HepG2 (cell line): ENCODE measurements around the gene DSG2. TPM values are rescaled to one million over a fixed set of nuclear protein-coding genes. Genes with fewer than 3 reads are reported as not detected.

Experiments
- ATAC-seq: fragments of 200-7000 bp; cut with Tn5 transposase; 3 replicates; pipeline ENCODE4 v1.9.1; 2020; ENCODE audit warnings: mild to moderate bottlenecking, moderate library complexity
- BruUV-seq: library from RNA; stranded (reverse); fragments of 400-500 nt; replicated peaks from 2 replicates; lab custom pipeline; 2021; lab: Mats Ljungman, UMichigan
- CTCF ChIA-PET: fragments of 300-600 bp; formaldehyde crosslinking; extraction: SDS; loops from one replicate; lab custom pipeline; 2021; ENCODE audit warnings: low total read pairs, inconsistent platforms, low intra/inter-chr PET ratio; lab: Yijun Ruan, JAX
- POLR2A ChIA-PET: fragments of 350-600 bp; sonication (Branson Sonifier 250); formaldehyde crosslinking; loops from one replicate; lab custom pipeline; 2020; ENCODE audit warnings: antibody characterized with exemption, inconsistent platforms; lab: Yijun Ruan, JAX
- DNase-seq: peaks from one replicate; pipeline ENCODE4 v3.0.0-alpha.2; 2015; ENCODE audit warnings: low spot score
- FAIRE-seq: peaks from 3 replicates; lab custom pipeline; 2011; peaks lifted over from hg19 to GRCh38; lab: Jason Lieb, UNC
- H2AFZ ChIP-seq: one replicate; pipeline ENCODE4 v1.6.1; 2011; ENCODE audit warnings: low read length, inconsistent platforms
- H3K27ac ChIP-seq: fragments of 300-600 bp; 3 replicates; pipeline ENCODE4 v1.8.0; 2011; ENCODE audit warnings: mixed run types, mild to moderate bottlenecking, mixed read lengths, low read length, inconsistent platforms; ENCODE audit not compliant: insufficient read depth; ENCODE audit errors: extremely low read length
- H3K27me3 ChIP-seq, 2 experiments: fragments of 200-600 bp in 1 of 2; 2 replicates in 1 of 2; 3 replicates in 1 of 2; pipeline versions ENCODE4 v1.6.0 to v1.8.0; 2011; ENCODE audit warnings: low read length in 2 of 2, mild to moderate bottlenecking in 2 of 2, moderate library complexity in 2 of 2, inconsistent platforms in 1 of 2; ENCODE audit not compliant: insufficient read depth in 2 of 2, control insufficient read depth in 1 of 2
- H3K36me3 ChIP-seq, 2 experiments: fragments of 200-600 bp in 1 of 2; replicated peaks in 1 of 2; 2 replicates in 1 of 2; 3 replicates in 1 of 2; pipeline versions ENCODE4 v1.5.1 to v1.8.0; 2011; ENCODE audit warnings: low read length in 2 of 2, inconsistent platforms in 1 of 2; ENCODE audit not compliant: insufficient read depth in 2 of 2, control insufficient read depth in 1 of 2
- H3K4me1 ChIP-seq: 2 replicates; pipeline ENCODE4 v1.5.1; 2012; ENCODE audit warnings: low read length, inconsistent platforms; ENCODE audit not compliant: insufficient read depth
- H3K4me2 ChIP-seq: 2 replicates; pipeline ENCODE4 v1.6.0; 2011; ENCODE audit warnings: low read depth, low read length, inconsistent platforms
- H3K4me3 ChIP-seq, 3 experiments: fragments of 200-600 bp in 1 of 3; sonication (generic), shearing (Covaris generic) in 1 of 3; replicated peaks in 1 of 3; 2 replicates each; pipeline ENCODE4 v1.5.1; 2011 to 2016; ENCODE audit warnings: low read length in 3 of 3, inconsistent platforms in 2 of 3, low read depth in 2 of 3, mild to moderate bottlenecking in 2 of 3, control low read depth in 1 of 3, mixed read lengths in 1 of 3; ENCODE audit not compliant: insufficient read depth in 1 of 3
- H3K79me2 ChIP-seq: one replicate; pipeline ENCODE4 v1.6.1; 2011; ENCODE audit warnings: low read length, inconsistent platforms; ENCODE audit not compliant: insufficient read depth
- H3K9ac ChIP-seq: 2 replicates; pipeline ENCODE4 v1.6.0; 2011; ENCODE audit warnings: mild to moderate bottlenecking, low read depth, low read length, inconsistent platforms; ENCODE audit not compliant: insufficient read depth
- H3K9me3 ChIP-seq: 2 replicates; pipeline ENCODE4 v1.5.1; 2012; ENCODE audit warnings: mild to moderate bottlenecking, low read length
- H4K20me1 ChIP-seq: 2 replicates; pipeline ENCODE4 v1.6.0; 2011; ENCODE audit warnings: inconsistent platforms, mild to moderate bottlenecking, low read length, moderate library complexity; ENCODE audit not compliant: insufficient read depth
- ARID2 ChIP-seq: sonication (generic); formaldehyde crosslinking; IDR thresholded peaks from 2 replicates; pipeline ENCODE4 v1.8.1; 2022; ENCODE audit warnings: mild to moderate bottlenecking, missing genetic modification reagents, borderline replicate concordance
- ARNT ChIP-seq: fragments of 450-650 bp; IDR thresholded peaks from 2 replicates; pipeline ENCODE4 v1.6.1; 2017
- HMG20A ChIP-seq: IDR thresholded peaks from 2 replicates; pipeline ENCODE4 v1.6.1; 2016; ENCODE audit warnings: borderline replicate concordance
- MEIS1 ChIP-seq: sonication (generic); formaldehyde crosslinking; IDR thresholded peaks from 2 replicates; pipeline ENCODE4 v1.9.0; 2021; ENCODE audit warnings: mild to moderate bottlenecking, missing genetic modification reagents, moderate library complexity, borderline replicate concordance
- RFX5 ChIP-seq: IDR thresholded peaks from 2 replicates; pipeline ENCODE4 v1.6.1; 2011; ENCODE audit warnings: low read depth, low read length, improper control_type of control experiment
- SKI ChIP-seq: fragments of 450-650 bp; IDR thresholded peaks from one replicate; pipeline ENCODE4 v1.6.1; 2018; ENCODE audit warnings: mild to moderate bottlenecking; ENCODE audit not compliant: partially characterized antibody
- ZBTB7B ChIP-seq: sonication (generic); formaldehyde crosslinking; IDR thresholded peaks from 2 replicates; pipeline ENCODE4 v1.4.0; 2020; ENCODE audit warnings: missing genetic modification reagents
- ZNF124 ChIP-seq: sonication (generic); formaldehyde crosslinking; IDR thresholded peaks from 2 replicates; pipeline ENCODE4 v1.4.0; 2020; ENCODE audit warnings: missing genetic modification reagents
- ZNF136 ChIP-seq: sonication (generic); formaldehyde crosslinking; IDR thresholded peaks from 2 replicates; pipeline ENCODE4 v1.8.1; 2022; ENCODE audit warnings: low read depth, mild to moderate bottlenecking, moderate library complexity, missing genetic modification reagents
- ZNF251 ChIP-seq: sonication (generic); formaldehyde crosslinking; IDR thresholded peaks from 2 replicates; pipeline ENCODE4 v1.9.0; 2021; ENCODE audit warnings: mild to moderate bottlenecking, missing genetic modification reagents
- ZNF446 ChIP-seq: sonication (generic); formaldehyde crosslinking; IDR thresholded peaks from 2 replicates; pipeline ENCODE4 v1.5.0; 2020; ENCODE audit warnings: mild to moderate bottlenecking, missing genetic modification reagents
- ZNF569 ChIP-seq: sonication (generic); formaldehyde crosslinking; IDR thresholded peaks from 2 replicates; pipeline ENCODE4 v1.5.0; 2020; ENCODE audit warnings: mild to moderate bottlenecking, missing genetic modification reagents, moderate library complexity, borderline replicate concordance
- ZNF570 ChIP-seq: sonication (generic); formaldehyde crosslinking; IDR thresholded peaks from 2 replicates; pipeline ENCODE4 v1.4.0; 2020; ENCODE audit warnings: mild to moderate bottlenecking, missing genetic modification reagents, borderline replicate concordance
- ZNF619 ChIP-seq: sonication (generic); formaldehyde crosslinking; IDR thresholded peaks from 2 replicates; pipeline ENCODE4 v1.4.0; 2020; ENCODE audit warnings: mild to moderate bottlenecking, missing genetic modification reagents
- ZNF782 ChIP-seq: sonication (generic); formaldehyde crosslinking; IDR thresholded peaks from 2 replicates; pipeline ENCODE4 v1.4.0; 2020; ENCODE audit warnings: missing genetic modification reagents, mild to moderate bottlenecking, borderline replicate concordance
- WGBS: methylation state at CpG from one replicate; pipeline ENCODE4 v1.1.6; 2017; ENCODE audit warnings: low lambda C conversion rate; 5-methylcytosine and 5-hydroxymethylcytosine counted together
- in situ Hi-C: cut with HindIII; loops from 2 replicates; pipeline ENCODE4 v1.10.0; 2017; ENCODE audit warnings: low pct_unique_long_range_greater_than_20kb; ENCODE audit not compliant: extremely low pct_ligation_motif_present
- intact Hi-C: fragments of 100-400 bp; cut with micrococcal nuclease; formaldehyde crosslinking; loops from one replicate; pipeline ENCODE4 v1.10.0; 2022; ENCODE audit not compliant: unreplicated experiment
- polyA plus RNA-seq, 8 experiments: library from polyadenylated mRNA; depleted of rRNA in 3 of 8; stranded (reverse) in 7 of 8; unstranded in 1 of 8; fragments of >200 nt; fragmentation: Illumina TruSeq in 4 of 8; extraction: Trizol in 4 of 8; gene quantifications; 2 replicates each; pipeline versions ENCODE4 v1.2.1 to v1.2.3, GENCODE V29; 2011 to 2016; ENCODE audit warnings: low read depth in 4 of 8, missing spikeins in 1 of 8, mixed read lengths in 1 of 8; ENCODE audit not compliant: insufficient read depth in 1 of 8
- total RNA-seq, 5 experiments: library from RNA; depleted of rRNA; stranded (reverse); fragments of >200 nt; fragmentation: Illumina TruSeq; extraction: Trizol; gene quantifications; 2 replicates each; pipeline ENCODE4 v1.2.3, GENCODE V29; 2016; ENCODE audit warnings: low read depth in 1 of 5
- TF ChIP-seq, protein P1 (sequence below): sonication (generic); formaldehyde crosslinking; conservative IDR thresholded peaks from 2 replicates; pipeline ENCODE4 v1.4.0; 2020; ENCODE audit warnings: missing genetic modification reagents
- TF ChIP-seq, protein P2 (sequence below): IDR thresholded peaks from 2 replicates; pipeline ENCODE4 v1.6.1; 2018; ENCODE audit warnings: missing genetic modification reagents
- TF ChIP-seq, protein P3 (sequence below): sonication (generic); formaldehyde crosslinking; IDR thresholded peaks from 2 replicates; pipeline ENCODE4 v1.4.0; 2020; ENCODE audit warnings: missing genetic modification reagents, borderline replicate concordance
- TF ChIP-seq, protein P4 (sequence below): sonication (generic); formaldehyde crosslinking; IDR thresholded peaks from 2 replicates; pipeline ENCODE4 v1.5.0; 2020; ENCODE audit warnings: missing genetic modification reagents, mild to moderate bottlenecking, borderline replicate concordance

Gene DSG2
- total and polyA plus RNA-seq, 2 of the 13 experiments (the other 11 are each of a cell fraction or from before 2014, with no cell fraction given), result 23.3 to 66.7 TPM

DNA sequence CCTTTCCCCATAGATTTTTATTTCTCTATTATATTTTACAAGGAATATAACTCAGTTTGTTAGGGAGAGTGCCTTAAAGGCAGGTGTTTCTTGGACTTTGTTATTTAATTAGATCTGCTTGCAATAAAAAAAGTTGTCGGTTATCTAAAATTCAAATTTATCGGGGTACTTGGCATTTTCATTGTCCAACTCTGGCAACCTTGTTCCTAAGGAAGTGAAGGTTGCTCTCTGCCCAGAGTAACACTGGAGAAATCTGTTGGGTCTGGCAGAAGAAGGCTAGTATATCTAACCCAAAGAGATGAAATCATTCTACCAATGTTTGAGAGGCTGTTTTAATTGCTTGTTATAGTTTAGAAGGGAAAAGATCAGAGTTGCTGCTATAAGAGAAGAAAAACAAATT, 50.9 kb downstream of the DSG2 start:
- ATAC-seq (no peak), FAIRE-seq (no peak), DNase-seq (no peak)
- H3K27me3 ChIP-seq, result no peaks in the 10 kb centered on the region
- peaks cover 6 to 19% of the 10 kb centered on the region in 2 experiments; a peak in 4 of 5 replicates for H3K36me3 ChIP-seq
- in situ Hi-C loops (no loop called here), intact Hi-C loops (no loop called here)
- H3K4me2 ChIP-seq, result no peak overlapping the region
- H3K27ac ChIP-seq, result no peak overlapping the region
- no peaks in the 10 kb centered on the region for H3K79me2 ChIP-seq
- peaks cover 24% of the 10 kb centered on the region for H3K4me1 ChIP-seq
- CTCF ChIA-PET, result no interaction called here
- WGBS, result 80% methylated on average over 2 of the region's 2 CpGs
- H3K4me3 ChIP-seq, result no peak overlapping the region
- POLR2A ChIA-PET, result no interaction called here
- no TSS peak for BruUV-seq
- no peak overlapping the region for H2AFZ ChIP-seq
- H3K9ac ChIP-seq, result no peak overlapping the region
- H3K9me3 ChIP-seq, result no peaks in the 10 kb centered on the region
- no peaks in the 10 kb centered on the region for H4K20me1 ChIP-seq
- TF ChIP-seq ZNF136 (CRISPR knock-in tag) (no peak), ZNF446 (CRISPR knock-in tag) (no peak), ZNF569 (CRISPR knock-in tag) (no peak), MEIS1 (CRISPR knock-in tag) (no peak), ZNF619 (CRISPR knock-in tag) (no peak), ZNF124 (CRISPR knock-in tag) (no peak), ZNF570 (CRISPR knock-in tag) (no peak), ZBTB7B (no peak), RFX5 (no peak), HMG20A (no peak), SKI (no peak), ZNF782 (CRISPR knock-in tag) (no peak), ARNT (no peak), ARID2 (CRISPR knock-in tag) (no peak), ZNF251 (CRISPR knock-in tag) (no peak)
- TF ChIP-seq, protein P1, sequence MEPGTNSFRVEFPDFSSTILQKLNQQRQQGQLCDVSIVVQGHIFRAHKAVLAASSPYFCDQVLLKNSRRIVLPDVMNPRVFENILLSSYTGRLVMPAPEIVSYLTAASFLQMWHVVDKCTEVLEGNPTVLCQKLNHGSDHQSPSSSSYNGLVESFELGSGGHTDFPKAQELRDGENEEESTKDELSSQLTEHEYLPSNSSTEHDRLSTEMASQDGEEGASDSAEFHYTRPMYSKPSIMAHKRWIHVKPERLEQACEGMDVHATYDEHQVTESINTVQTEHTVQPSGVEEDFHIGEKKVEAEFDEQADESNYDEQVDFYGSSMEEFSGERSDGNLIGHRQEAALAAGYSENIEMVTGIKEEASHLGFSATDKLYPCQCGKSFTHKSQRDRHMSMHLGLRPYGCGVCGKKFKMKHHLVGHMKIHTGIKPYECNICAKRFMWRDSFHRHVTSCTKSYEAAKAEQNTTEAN (CRISPR knock-in tag), result no peak
- TF ChIP-seq, protein P2, sequence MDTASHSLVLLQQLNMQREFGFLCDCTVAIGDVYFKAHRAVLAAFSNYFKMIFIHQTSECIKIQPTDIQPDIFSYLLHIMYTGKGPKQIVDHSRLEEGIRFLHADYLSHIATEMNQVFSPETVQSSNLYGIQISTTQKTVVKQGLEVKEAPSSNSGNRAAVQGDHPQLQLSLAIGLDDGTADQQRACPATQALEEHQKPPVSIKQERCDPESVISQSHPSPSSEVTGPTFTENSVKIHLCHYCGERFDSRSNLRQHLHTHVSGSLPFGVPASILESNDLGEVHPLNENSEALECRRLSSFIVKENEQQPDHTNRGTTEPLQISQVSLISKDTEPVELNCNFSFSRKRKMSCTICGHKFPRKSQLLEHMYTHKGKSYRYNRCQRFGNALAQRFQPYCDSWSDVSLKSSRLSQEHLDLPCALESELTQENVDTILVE, result no peak
- TF ChIP-seq, protein P3, sequence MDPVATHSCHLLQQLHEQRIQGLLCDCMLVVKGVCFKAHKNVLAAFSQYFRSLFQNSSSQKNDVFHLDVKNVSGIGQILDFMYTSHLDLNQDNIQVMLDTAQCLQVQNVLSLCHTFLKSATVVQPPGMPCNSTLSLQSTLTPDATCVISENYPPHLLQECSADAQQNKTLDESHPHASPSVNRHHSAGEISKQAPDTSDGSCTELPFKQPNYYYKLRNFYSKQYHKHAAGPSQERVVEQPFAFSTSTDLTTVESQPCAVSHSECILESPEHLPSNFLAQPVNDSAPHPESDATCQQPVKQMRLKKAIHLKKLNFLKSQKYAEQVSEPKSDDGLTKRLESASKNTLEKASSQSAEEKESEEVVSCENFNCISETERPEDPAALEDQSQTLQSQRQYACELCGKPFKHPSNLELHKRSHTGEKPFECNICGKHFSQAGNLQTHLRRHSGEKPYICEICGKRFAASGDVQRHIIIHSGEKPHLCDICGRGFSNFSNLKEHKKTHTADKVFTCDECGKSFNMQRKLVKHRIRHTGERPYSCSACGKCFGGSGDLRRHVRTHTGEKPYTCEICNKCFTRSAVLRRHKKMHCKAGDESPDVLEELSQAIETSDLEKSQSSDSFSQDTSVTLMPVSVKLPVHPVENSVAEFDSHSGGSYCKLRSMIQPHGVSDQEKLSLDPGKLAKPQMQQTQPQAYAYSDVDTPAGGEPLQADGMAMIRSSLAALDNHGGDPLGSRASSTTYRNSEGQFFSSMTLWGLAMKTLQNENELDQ, result no peak
- TF ChIP-seq, protein P4, sequence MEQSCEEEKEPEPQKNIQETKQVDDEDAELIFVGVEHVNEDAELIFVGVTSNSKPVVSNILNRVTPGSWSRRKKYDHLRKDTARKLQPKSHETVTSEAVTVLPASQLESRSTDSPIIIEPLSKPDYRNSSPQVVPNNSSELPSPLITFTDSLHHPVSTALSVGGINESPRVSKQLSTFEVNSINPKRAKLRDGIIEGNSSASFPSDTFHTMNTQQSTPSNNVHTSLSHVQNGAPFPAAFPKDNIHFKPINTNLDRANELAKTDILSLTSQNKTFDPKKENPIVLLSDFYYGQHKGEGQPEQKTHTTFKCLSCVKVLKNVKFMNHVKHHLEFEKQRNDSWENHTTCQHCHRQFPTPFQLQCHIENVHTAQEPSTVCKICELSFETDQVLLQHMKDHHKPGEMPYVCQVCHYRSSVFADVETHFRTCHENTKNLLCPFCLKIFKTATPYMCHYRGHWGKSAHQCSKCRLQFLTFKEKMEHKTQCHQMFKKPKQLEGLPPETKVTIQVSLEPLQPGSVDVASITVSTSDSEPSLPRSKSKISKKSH (CRISPR knock-in tag), result no peak
